K562 treated with DMSO at 1 percent for 12 hours (cell line): ENCODE results near the gene PITX2. TPM values are rescaled to one million over a fixed set of nuclear protein-coding genes. Genes with fewer than 3 reads are reported as not detected.

Experiments
- total RNA-seq: library from RNA; unstranded; fragments of 300-600 nt; gene quantifications from 2 replicates; pipeline ENCODE4 v1.2.3, GENCODE V29; 2022; ENCODE audit not compliant: insufficient read depth

PITX2 gene
- not detected in 2 replicates for total RNA-seq

GRCh38 chr4:110622841-110623717, at the start of gene PITX2:
PITX2 (minus strand) TSS chr4:110623077; CDS start chr4:110622460, 617 bp downstream.

Other genes starting within 250 kb of the PITX2 start
- gene ENPEP, start 146.9 kb downstream of the PITX2 start, total RNA-seq, result 0.10 and 0.86 TPM in 2 replicates